Glomerular visceral epithelial cell (primary cell): ENCODE data around the gene LPAR5.

Experiments
- DNase-seq: peaks from one replicate; pipeline ENCODE4 v3.0.0-alpha.2; 2016; ENCODE audit errors: extremely low spot score

Gene LPAR5

GRCh38 chr12:6635856-6636531 is at the start of gene LPAR5:
Gene LPAR5, minus strand, starts transcription at chr12:6635959. Its CDS starts 14,711 bp downstream, at chr12:6621248.
- peak; percentile 62 for DNase-seq

DNA sequence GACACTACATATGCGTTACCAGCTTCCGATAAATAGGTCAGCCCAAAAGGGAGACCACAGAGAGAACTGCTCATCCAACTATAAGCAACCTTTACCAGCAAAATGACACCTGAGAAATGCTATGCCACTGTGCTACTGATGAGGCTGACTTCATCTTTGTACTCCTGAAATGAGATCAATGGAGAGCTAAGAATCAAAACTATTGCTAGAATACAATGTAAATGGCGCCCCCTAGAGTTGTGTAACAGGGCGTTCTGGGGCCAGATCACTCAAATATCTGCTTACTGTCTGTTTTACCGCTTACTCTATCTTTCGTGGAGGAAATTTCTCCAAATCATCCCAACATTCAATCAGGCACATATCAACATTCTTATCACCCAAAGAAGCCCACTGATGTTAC is 48.9 kb upstream of the LPAR5 start:
- no peak for DNase-seq

- no peak for DNase-seq
These were observed 41.2 kb upstream of the LPAR5 start for GRCh38 chr12:6676962-6677361.

GRCh38 chr12:6672143-6672542 is 36.4 kb upstream of the LPAR5 start:
- DNase-seq, result no peak

DNA sequence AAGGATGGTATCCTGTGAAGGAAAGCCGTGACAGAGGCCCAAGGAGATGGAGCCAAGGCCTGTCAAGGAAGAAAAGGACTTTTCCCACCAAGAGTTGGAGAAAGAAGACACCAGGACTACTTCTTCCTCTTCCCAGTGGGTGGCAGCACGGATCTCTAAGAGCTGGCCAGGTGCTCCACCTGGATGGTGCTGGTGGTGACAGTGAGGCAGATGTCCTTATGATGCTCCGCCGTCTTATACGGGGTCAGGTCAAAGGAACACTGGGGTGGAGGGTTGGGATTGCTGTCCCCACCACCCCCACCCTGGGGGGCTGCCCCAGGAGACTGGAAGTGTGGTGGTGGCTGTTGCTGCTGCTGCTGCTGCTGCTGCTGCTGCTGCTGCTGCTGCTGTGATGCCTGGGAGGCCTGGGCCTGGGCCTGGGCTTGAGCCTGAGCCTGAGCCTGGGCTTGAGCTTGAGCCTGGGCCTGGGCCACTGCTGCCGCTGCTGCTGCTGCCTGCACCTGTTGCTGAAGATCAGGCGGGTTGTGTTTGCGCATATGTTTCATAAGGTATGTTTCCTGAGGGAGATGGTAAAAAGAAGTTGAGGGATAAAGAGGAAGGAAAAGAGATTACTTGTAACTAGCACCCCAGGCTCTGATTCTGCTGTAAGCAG is 31.9 kb upstream of the LPAR5 start:
- DNase-seq, result no peak

DNA sequence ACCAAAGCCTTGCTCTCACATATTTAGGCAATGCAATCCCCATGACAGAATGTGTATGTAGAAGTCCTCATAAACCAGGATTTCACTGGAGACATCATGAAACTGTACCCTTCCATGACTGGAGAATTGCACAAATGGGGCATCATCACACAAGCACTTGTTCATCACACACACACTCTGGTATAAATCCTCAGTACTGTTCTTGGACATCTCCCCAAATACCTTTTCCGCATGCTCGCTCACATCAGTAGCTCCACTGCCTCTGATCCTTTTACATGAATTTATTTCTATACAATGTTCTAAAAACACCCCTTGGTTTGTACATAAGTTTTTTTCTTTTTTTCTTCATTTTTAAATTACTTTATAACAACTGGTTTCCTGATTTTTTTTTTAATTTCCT is 30.5 kb upstream of the LPAR5 start:
- no peak for DNase-seq

DNA sequence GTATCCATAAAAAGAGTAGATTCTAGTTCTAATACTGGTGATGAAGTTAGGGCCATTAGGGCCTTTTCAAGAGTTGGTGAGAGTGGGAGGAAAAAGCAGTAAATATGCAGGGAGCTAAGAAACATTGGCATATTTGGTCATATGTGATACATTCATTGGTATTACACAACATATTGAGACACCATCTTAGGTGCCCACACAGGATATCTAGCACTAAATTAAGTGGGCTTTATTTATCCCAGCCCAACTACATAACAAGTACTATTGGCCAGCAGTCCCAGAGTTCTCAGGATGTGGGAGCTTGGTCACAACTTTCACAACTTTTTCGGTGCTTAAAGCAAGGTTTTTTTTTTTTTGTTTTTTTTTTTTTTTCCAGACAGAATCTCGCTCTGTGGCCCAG is 29.1 kb upstream of the LPAR5 start:
- DNase-seq, result no peak

GRCh38 chr12:6662906-6663742 is 27.4 kb upstream of the LPAR5 start, which contains the start of gene ING4:
Gene ING4, minus strand, starts transcription at chr12:6663119. Its CDS starts 18 bp downstream, at chr12:6663101.
- peak; percentile 99 for DNase-seq

DNA sequence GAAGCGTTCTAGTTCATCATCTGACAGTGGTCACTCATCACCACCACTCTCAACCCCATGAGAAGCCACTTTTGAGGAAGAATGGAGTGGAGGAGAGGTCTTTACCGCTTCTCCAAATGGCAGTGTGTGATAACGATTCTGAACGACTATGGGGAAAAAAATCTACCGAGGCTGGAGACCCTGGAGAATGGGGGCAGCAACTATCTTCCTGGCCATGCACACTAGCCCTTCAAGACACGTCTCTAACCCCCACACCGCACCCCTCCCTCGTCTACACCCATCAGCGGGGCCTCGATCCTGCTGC is 26.8 kb upstream of the LPAR5 start:
- DNase-seq, result no peak

GRCh38 chr12:6653987-6654386 is 18.2 kb upstream of the LPAR5 start:
- no peak for DNase-seq

GRCh38 chr12:6653342-6653741 is 17.6 kb upstream of the LPAR5 start:
- DNase-seq, result no peak

- DNase-seq, result no peak
These were observed 16.6 kb upstream of the LPAR5 start for GRCh38 chr12:6652391-6652790.

- DNase-seq, result no peak
These were observed 15.1 kb upstream of the LPAR5 start for GRCh38 chr12:6650832-6651231.

- no peak for DNase-seq
These were observed 11.4 kb upstream of the LPAR5 start, which contains the start of gene ACRBP for GRCh38 chr12:6647083-6647604. Gene ACRBP, minus strand, starts transcription at chr12:6647432. Its CDS starts 66 bp downstream, at chr12:6647366.

- no peak for DNase-seq
These were observed 10.7 kb upstream of the LPAR5 start for GRCh38 chr12:6646276-6647082.

DNA sequence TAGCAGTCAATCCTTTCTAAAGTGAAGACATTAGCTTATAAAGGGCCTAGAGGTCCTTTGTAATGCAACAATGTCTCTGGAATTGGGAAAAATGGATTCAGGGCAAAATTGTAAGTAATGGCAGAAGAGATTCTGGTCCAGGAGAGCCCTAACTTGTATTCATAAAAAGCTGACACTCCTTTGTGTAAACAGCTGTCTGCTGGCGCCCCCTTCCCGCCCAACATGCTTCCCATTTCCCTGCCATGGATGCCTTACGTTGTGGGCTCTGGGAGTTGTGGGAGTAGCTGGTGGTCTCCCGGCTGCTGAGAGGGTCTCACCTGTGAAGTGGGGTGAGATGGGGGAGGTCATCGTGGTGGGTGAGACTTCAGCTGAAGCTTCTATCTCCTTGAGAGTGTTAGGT is 9.1 kb upstream of the LPAR5 start:
- no peak for DNase-seq

DNA sequence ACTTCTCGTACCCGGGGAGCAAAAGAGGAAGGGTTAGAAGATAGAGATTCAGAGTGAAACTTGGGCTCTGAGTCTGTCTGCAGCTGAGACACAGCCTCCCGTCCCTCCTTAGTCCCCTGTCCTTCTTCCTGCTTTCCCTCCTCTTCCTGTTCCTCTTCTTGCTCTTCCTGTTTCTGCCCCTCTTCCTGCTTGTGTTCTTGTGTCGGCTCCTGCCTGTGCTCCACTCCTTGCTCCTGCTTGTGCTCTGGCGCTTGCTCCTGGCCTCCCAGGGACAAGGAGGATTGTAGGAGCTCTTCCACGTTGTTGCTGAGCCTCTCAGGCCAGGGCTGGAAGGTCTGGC is 8.5 kb upstream of the LPAR5 start:
- no peak for DNase-seq

- DNase-seq, result no peak
These were observed 8.0 kb upstream of the LPAR5 start for GRCh38 chr12:6643569-6644256.

GRCh38 chr12:6641131-6641530 is 5.4 kb upstream of the LPAR5 start:
- no peak for DNase-seq

GRCh38 chr12:6640497-6640896 is 4.7 kb upstream of the LPAR5 start:
- no peak for DNase-seq

DNA sequence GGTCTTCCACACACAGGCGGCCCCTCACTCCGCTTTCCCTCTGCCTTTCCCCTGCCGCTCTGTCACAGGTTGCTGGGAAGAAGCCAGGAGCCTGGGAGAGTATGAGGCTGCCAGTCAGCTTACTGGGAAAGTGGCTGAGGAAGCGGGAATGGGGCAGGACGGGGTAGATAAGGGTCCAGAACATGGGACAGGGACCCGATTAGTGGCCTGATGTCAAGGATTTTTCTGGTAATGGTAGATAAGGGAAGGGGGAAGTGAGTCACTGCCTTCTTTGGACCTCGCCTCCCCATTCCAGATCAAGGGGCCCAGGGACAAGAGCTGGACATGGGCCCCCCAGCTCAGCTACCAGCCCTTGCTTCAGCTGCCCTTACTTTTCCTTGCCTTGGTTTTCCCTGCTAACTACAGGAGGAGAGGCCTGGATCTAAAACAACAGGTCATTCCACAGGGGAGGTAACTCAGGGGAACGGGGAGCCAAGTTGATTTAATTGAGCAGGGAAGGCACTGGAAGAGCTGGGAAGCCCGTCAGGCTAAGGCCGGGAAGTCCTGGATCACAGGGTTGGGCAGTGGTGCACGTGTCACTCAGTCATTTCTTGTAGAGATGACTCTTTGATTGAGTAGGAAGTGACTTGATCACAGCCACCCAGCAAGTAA is 3.5 kb upstream of the LPAR5 start:
- no peak for DNase-seq
